Esophagus muscularis mucosa (tissue), 4 donors: Measurements from ENCODE around the gene LTN1. TPM values are rescaled to one million over a fixed set of nuclear protein-coding genes. Genes with fewer than 3 reads are reported as not detected.
A peak's percentile ranks its signal among the peaks of the same experiment; 100 is the strongest.

ENCODE experiments used
- DNase-seq: peaks from one replicate; pipeline ENCODE4 v3.0.0-alpha.2; 2017; ENCODE audit errors: extremely low spot score
- H3K27ac ChIP-seq, 4 donors: fragments of 200-600 bp; sonication (generic); replicated peaks in 1 of 4; 1 replicate in 3 of 4; 2 replicates in 1 of 4; pipeline ENCODE4 v1.5.1; 2016 to 2019; ENCODE audit warnings: mild to moderate bottlenecking in 1 of 4
- H3K27me3 ChIP-seq, 4 donors: fragments of 200-600 bp; sonication (generic); one replicate each; pipeline versions ENCODE4 v1.5.1 to v1.6.0; 2016 to 2019
- H3K36me3 ChIP-seq, 4 donors: fragments of 200-600 bp; sonication (generic); one replicate each; pipeline ENCODE4 v1.5.1; 2016 to 2019
- H3K4me1 ChIP-seq, 4 donors: fragments of 200-600 bp; sonication (generic); one replicate each; pipeline ENCODE4 v1.5.1; 2016 to 2019
- H3K4me3 ChIP-seq, 4 donors: fragments of 200-600 bp; sonication (generic); 1 replicate in 2 of 4; 2 replicates in 2 of 4; pipeline ENCODE4 v1.5.1; 2016 to 2019; ENCODE audit warnings: mild to moderate bottlenecking in 4 of 4, moderate library complexity in 1 of 4
- H3K9me3 ChIP-seq, 4 donors: fragments of 200-600 bp; sonication (generic); 1 replicate in 3 of 4; 2 replicates in 1 of 4; pipeline ENCODE4 v1.5.1; 2016 to 2019
- CTCF ChIP-seq, 3 experiments: fragments of 200-600 bp in 2 of 3; fragments of 450-650 bp in 1 of 3; sonication (generic) in 2 of 3; IDR thresholded peaks; one replicate each; pipeline ENCODE4 v1.5.1; 2017 to 2019; ENCODE audit warnings: antibody characterized with exemption in 3 of 3, mild to moderate bottlenecking in 2 of 3, moderate library complexity in 1 of 3
- EP300 ChIP-seq: sonication (generic); formaldehyde crosslinking; IDR thresholded peaks from one replicate; pipeline ENCODE4 v1.6.1; 2017; ENCODE audit warnings: antibody characterized with exemption
- POLR2A ChIP-seq: fragments of 450-650 bp; IDR thresholded peaks from one replicate; pipeline ENCODE4 v1.6.1; 2017; ENCODE audit warnings: antibody characterized with exemption, moderate library complexity, mild to moderate bottlenecking, low read depth
- POLR2AphosphoS5 ChIP-seq, 2 donors: sonication (generic); formaldehyde crosslinking; IDR thresholded peaks; one replicate each; pipeline ENCODE4 v1.6.1; 2017; ENCODE audit warnings: antibody characterized with exemption in 2 of 2
- WGBS: methylation state at CpG from one replicate; pipeline ENCODE4 v1.1.5; 2018; 5-methylcytosine and 5-hydroxymethylcytosine counted together
- intact Hi-C: fragments of 100-400 bp; cut with DNase I; formaldehyde crosslinking; loops from one replicate; pipeline ENCODE4 v1.15.1; 2023
- total RNA-seq, 4 donors: library from RNA; depleted of rRNA; stranded (reverse); fragments of >200 nt; gene quantifications; one replicate each; pipeline versions ENCODE4 v1.1.0 to v1.2.1, GENCODE V29; 2016

LTN1 gene
- total RNA-seq, 4 donors from 2014 or later = 19.4 to 39.7 (median 26.5) TPM

GRCh38 chr21:29030909-29031308, 38.2 kb upstream of the LTN1 start:
- Histone ChIP-seq H3K4me1 (peaks cover 10 to 24% (median 16%) of the 10 kb centered on the region in 4 donors), H3K4me3 (no peak overlapping the region), H3K27ac (no peak overlapping the region), H3K27me3 (no peaks in the 10 kb centered on the region), H3K9me3 (no peaks in the 10 kb centered on the region), H3K36me3 (peaks cover 21 to 76% (median 48%) of the 10 kb centered on the region in 4 donors)
- intact Hi-C loops = no loop called here
- no peak for DNase-seq
- TF ChIP-seq POLR2AphosphoS5 (IDR thresholded peaks at IDR 0.05) (no peak), EP300 (no peak), CTCF (IDR thresholded peaks at IDR 0.05) (no peak)
- WGBS = 100% methylated on average over 1 of the region's 1 CpG

- Histone ChIP-seq H3K4me3 (no peak overlapping the region), H3K27ac (no peak overlapping the region), H3K9me3 (no peaks in the 10 kb centered on the region), H3K36me3 (peaks cover 21 to 62% (median 35%) of the 10 kb centered on the region in 4 donors), H3K27me3 (no peaks in the 10 kb centered on the region), H3K4me1 (peaks cover 17 to 33% (median 24%) of the 10 kb centered on the region in 4 donors)
- intact Hi-C loops = loop anchor here (5.0 kb wide), 1 partner anchor 43 kb away; the partner anchor contains the start of gene CCT8
- DNase-seq = no peak
- WGBS = 90% methylated on average over 1 of the region's 1 CpG
- TF ChIP-seq EP300 (no peak), CTCF (IDR thresholded peaks at IDR 0.05) (no peak), POLR2AphosphoS5 (IDR thresholded peaks at IDR 0.05) (no peak), POLR2A (no peak)
Observed at GRCh38 chr21:29029524-29029923, 36.8 kb upstream of the LTN1 start.

GRCh38 chr21:29025328-29025713, 32.6 kb upstream of the LTN1 start:
- peak overlapping the region; percentile 66 to 83 (median 74) for H3K4me3 ChIP-seq
- H3K27me3 ChIP-seq = no peaks in the 10 kb centered on the region
- H3K9me3 ChIP-seq = no peaks in the 10 kb centered on the region
- H3K36me3 ChIP-seq = peaks cover 0 to 20% (median 8%) of the 10 kb centered on the region in 4 donors
- TF ChIP-seq CTCF (IDR thresholded peaks at IDR 0.05) (no peak), POLR2A (no peak), POLR2AphosphoS5 (IDR thresholded peaks at IDR 0.05) (no peak), EP300 (no peak)
- intact Hi-C loops = loop anchor here (5.0 kb wide), 1 partner anchor 47 kb away; the partner anchor contains the start of gene CCT8
- WGBS = 3% methylated on average over 6 of the region's 6 CpGs
- DNase-seq = no peak
- peak overlapping the region; percentile 93 to 99 (median 96) for H3K27ac ChIP-seq
- peaks cover 17 to 41% (median 27%) of the 10 kb centered on the region in 4 donors for H3K4me1 ChIP-seq

GRCh38 chr21:29024474-29025327, 32.0 kb upstream of the LTN1 start, which contains the start of gene USP16:
Gene USP16 (plus strand): TSS chr21:29024668. CDS start chr21:29027914, 3,246 bp downstream.
- intact Hi-C loops = loop anchor here (5.0 kb wide), 1 partner anchor 48 kb away; the partner anchor contains the start of gene CCT8
- WGBS = under 1% methylated on average over 48 of the region's 48 CpGs
- peak; percentile 99 for DNase-seq

More at GRCh38 chr21:29024474-29025327, 32.0 kb upstream of the LTN1 start, which contains the start of gene USP16:
- peaks cover 0 to 14% (median 5%) of the 10 kb centered on the region in 4 donors for H3K36me3 ChIP-seq
- TF ChIP-seq POLR2AphosphoS5 (IDR thresholded peaks at IDR 0.05) = peak; percentile 71 to 86
- TF ChIP-seq CTCF (IDR thresholded peaks at IDR 0.05) = peak in 2 of 3 experiments; percentile 5 to 26
- no peak for TF ChIP-seq POLR2A
- TF ChIP-seq EP300 = no peak
- H3K4me3 ChIP-seq = peak within 1 kb of the TSS; percentile 66 to 83 (median 74)
- peaks cover 17 to 45% (median 30%) of the 10 kb centered on the region in 4 donors for H3K4me1 ChIP-seq
- no peaks in the 10 kb centered on the region for H3K27me3 ChIP-seq
- peak within 1 kb of the TSS; percentile 93 to 99 (median 96) for H3K27ac ChIP-seq
- no peaks in the 10 kb centered on the region for H3K9me3 ChIP-seq
